GM13977 (cell line): Measurements from ENCODE around the gene KCNK6.

Experiments used
- DNase-seq: peaks from one replicate; pipeline ENCODE4 v3.0.0; 2012; ENCODE audit warnings: low spot score
- in situ Hi-C: fragments of 300-500 bp; cut with MboI; formaldehyde crosslinking; loops from one replicate; pipeline ENCODE4 v1.12.0; 2022; ENCODE audit warnings: low sequenced_read_pairs, low pct_unique_long_range_greater_than_20kb, mixed read lengths, inconsistent platforms; ENCODE audit not compliant: unreplicated experiment
- TF ChIP-seq, protein P1 (sequence below): IDR thresholded peaks from 2 replicates; pipeline ENCODE4 v1.5.1; 2012; ENCODE audit warnings: mild to moderate bottlenecking, control low read depth; ENCODE audit not compliant: insufficient read depth; ENCODE audit errors: extremely low read depth, missing control alignments

KCNK6 gene

DNA sequence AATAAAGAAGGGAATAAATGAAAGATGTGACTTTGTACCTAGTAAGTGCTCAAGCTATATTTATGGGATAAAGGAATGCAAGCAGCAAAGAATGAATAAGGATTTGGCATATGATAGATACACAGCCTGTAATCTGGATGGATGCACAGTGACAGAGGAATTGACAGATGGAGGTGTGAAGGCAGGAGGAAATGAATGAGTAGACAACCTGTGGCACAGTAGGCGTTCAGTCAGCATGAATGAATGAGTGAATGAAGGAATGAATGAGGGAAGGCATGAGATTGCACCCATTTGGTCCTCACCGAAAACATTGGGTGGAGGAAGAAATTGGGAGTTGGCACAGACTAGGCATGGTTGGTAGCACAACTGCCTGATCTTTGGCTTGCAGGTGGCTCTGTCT is 49.9 kb downstream of the KCNK6 start:
- TF ChIP-seq, protein P1, sequence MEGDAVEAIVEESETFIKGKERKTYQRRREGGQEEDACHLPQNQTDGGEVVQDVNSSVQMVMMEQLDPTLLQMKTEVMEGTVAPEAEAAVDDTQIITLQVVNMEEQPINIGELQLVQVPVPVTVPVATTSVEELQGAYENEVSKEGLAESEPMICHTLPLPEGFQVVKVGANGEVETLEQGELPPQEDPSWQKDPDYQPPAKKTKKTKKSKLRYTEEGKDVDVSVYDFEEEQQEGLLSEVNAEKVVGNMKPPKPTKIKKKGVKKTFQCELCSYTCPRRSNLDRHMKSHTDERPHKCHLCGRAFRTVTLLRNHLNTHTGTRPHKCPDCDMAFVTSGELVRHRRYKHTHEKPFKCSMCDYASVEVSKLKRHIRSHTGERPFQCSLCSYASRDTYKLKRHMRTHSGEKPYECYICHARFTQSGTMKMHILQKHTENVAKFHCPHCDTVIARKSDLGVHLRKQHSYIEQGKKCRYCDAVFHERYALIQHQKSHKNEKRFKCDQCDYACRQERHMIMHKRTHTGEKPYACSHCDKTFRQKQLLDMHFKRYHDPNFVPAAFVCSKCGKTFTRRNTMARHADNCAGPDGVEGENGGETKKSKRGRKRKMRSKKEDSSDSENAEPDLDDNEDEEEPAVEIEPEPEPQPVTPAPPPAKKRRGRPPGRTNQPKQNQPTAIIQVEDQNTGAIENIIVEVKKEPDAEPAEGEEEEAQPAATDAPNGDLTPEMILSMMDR, result no peak
- no peak for DNase-seq
- in situ Hi-C loops, result no loop called here

DNA sequence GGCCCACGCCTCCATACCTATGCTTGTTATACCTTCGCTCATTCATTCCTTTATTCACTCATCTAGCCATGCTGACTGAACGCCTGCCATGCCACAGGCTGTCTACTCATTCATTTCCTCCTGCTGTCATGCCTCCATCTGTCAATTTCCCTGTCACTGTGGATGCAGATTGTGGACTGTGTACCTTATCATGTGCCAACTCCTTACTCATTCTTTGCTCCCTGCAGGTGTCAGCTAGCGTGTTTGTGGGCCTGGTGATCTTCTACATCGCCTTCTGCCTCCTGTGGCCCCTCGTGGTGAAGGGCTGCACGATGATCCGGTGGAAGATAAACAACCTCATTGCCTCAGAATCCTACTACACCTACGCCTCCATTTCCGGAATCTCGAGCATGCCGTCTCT is 50.7 kb downstream of the KCNK6 start:
- TF ChIP-seq, protein P1, result no peak
- no peak for DNase-seq
- in situ Hi-C loops, result no loop called here

DNA sequence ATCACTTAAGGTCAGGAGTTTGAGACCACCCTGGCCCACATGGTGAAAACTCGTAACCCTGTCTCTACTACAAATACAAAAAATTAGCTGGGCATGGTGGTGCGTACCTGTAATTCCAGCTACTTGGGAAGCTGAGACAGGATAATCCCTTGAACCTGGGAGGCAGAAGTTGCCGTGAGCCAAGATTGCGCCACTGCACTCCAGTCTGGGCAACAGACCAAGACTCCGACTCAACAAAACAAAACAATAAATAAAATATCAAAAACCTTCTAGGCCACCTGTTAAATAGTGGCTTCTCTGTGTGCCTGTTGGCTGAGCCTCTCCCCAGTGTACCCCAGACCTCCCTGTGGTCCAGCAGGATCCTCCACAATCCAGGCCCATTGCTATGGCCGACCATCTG is 51.4 kb downstream of the KCNK6 start:
- DNase-seq, result no peak
- in situ Hi-C loops, result no loop called here
- TF ChIP-seq, protein P1, result no peak

DNA sequence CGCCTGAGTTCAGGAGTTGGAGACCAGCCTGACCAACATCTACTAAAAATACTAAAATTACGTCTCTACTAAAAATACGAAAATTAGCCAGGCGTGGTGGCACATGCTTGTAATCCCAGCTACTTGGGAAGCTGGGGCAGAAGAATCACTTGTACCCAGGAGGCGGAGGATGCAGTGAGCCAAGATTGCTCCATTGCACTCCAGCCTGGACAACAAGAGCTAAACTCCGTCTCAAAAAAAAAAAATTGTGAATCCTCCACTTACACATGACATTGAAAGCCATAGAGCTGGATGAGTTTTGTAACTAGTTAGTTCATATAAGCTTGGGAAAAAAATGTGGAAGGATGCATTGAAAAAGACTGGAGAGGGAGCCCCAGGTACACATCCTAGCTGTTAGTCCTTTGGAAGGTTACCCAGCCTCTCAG is 54.3 kb downstream of the KCNK6 start:
- in situ Hi-C loops, result no loop called here

DNA sequence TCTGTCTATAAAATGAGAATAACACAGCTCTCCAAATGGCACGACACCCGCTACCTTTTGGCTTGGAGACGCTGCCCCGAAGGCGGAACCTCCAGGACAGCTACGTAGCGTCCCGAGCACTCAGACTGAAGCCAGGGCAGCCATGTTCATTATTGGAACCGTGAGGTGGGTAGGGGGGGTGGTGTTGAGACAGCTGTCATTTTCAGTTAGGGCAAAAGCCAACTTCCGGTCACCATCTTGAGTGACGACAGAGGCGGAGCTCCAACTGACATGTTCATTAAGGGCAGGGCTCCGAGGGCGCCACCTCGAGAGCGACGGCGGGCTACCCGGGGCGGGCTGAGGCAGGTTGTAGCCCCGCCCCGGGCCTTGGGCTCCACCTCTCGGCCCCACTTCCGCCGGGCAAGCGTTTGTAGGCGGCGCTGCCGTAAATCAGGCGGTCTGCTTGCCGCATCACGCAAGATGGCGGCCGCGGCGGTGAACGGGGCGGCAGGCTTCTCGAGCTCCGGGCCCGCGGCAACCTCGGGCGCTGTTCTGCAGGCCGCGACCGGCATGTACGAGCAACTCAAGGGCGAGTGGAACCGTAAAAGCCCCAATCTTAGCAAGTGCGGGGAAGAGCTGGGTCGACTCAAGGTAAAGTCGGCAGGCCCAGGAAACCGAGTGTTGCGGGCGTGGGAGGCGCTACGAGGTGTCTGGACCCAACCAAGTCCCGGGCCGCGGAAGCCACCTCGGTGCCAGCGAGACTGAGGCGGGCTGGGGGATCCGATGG is 54.9 kb downstream of the KCNK6 start, which contains the start of gene PSMD8:
Gene PSMD8, plus strand, starts transcription at position 240 of the 766 bp plus-strand sequence. Its CDS starts 31 bp downstream, at position 271.
- TF ChIP-seq, protein P1, result peak; percentile 16
- in situ Hi-C loops, result no loop called here
- DNase-seq, result peak; percentile 99

More for the DNA sequence above, 54.3 kb downstream of the KCNK6 start:
- DNase-seq, result no peak
- TF ChIP-seq, protein P1, result no peak

DNA sequence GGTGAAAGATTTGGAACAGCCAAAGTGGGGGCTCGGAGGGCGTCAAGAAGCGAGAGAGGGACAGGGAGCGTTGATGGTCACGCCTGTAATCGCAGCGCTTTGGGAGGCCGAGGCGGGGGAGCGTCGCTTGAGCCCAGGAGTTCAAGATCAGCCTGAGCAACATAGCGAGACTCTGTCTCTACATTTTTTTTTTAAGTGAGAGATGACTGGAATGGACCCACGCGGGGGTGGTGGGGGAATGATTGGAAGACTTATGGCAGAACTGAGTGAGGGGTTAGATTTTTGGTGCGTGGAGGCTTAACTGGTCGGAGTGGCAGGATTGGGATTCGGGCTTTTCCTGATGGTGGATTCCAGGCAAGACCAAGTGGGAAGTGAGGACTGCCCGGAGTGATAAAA is 55.5 kb downstream of the KCNK6 start:
- in situ Hi-C loops, result no loop called here
- TF ChIP-seq, protein P1, result no peak
- DNase-seq, result no peak
